Measurements from ENCODE around the gene CHST1.

CHST1 gene

DNA sequence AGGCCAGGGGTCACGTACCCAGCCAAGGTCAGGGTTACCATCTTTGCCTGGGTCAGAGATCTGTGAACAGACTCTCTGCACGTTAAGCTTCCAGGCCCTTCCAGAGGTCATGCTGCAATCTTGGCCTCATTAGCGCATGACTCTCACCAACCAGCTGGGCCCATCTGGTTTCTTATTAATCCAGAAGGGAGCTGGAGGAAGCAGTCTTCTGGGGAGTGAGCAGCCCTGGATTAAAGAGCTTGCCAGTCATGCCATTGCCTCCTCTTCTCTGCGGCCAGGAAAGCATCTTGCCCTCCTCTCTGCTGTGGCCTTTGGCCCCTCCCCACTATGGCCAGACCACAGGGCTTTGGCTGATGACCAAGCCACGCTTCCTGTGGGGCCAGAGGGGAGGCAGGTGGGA is 57.4 kb downstream of the CHST1 start:
- no peak for DNase-seq (ENCODE audit: low read depth in 3 of 3)

DNA sequence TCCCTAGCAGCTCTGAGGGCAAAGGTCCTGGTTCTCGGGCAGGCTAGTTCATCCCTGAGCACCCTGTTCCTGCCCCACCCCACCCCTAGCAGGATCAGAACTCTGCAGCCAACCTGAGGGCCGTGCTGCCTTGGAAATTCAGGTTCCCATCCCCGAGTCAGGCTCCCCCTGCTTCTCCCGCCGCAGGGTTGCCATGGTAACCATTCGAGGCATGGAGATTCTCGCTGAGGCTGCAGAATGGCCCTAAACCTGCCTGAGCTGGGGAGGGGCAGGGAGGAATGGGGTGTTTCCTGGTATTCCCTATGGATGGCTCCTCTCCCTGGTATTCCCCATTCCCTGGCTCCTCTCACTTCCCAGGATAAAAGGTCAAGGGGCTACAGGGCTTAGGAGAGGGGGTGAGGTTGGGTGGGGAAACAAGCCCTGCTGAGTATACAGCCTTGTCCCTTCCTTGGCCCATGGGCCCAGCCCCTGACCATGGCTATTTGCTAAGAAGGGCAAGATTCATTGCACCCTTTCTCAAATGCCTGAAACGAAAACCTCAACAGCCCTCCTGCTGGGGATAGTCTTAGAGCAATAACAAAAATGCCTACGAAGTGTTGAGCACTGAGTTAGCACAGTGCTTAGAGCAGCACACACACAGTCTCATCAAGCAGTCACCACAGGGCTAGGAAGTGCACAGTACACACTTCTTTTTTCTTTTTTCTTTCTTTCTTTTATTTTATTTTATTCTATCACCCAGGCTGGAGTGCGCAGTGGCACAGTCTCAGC is 58.7 kb downstream of the CHST1 start:
- no peak for DNase-seq (ENCODE audit: low read depth in 3 of 3)

DNA sequence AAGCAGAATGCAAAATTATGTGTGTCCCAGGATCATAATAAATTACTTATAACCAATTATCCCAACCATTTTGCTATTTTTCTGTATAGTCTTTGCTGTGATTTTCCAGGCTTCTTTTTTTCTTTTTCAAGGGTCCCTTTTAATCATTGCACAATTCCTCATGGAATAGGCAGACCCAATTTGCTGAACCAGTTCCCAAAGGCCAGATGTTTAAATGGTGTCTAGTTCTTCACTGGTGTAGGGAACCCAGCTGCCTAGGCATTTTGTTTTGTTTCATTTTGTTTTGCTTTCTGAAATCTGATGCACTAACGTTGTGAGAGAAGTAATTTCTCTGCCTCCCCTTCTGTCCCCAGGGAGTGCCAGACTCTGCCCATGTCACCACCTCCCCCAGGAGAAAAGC is 60.4 kb downstream of the CHST1 start:
- no peak for DNase-seq (ENCODE audit: low read depth in 3 of 3)

DNA sequence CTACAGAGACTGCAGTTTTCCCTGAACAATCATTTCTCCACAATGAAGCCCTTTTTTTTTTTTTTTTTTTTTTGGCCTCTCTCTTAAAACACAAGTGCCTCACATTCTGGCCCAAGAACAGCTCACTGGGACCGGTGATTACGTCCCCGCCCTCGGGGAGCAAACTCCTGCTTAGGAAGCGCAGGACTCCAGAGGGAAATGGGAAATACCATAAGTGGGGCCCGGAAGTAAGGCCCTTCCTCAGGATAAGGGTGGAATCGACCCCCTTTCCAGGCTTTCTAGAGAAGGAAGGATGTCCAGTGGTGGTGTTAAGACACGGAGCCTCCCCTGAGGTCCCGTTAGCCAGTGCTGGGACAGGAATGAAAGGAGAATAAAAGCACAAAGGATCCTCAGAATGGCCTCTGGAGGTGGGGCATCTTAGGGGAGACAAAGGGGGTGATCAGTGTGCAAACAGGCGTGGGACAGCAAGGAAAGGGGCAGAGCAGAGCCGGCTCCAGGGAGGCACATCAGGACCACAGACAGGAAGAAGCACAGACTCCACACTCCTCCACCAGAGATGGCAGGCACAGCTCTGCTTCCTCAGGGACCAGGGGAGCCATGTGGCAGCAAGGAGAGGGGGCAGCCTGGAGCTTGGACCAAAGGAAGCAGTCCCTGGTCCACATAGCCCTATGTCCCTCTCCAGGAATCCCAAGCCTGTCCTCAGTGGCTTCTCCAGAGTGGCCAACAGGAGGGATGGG is 61.3 kb downstream of the CHST1 start:
- no peak for DNase-seq (ENCODE audit: low read depth in 3 of 3)

DNA sequence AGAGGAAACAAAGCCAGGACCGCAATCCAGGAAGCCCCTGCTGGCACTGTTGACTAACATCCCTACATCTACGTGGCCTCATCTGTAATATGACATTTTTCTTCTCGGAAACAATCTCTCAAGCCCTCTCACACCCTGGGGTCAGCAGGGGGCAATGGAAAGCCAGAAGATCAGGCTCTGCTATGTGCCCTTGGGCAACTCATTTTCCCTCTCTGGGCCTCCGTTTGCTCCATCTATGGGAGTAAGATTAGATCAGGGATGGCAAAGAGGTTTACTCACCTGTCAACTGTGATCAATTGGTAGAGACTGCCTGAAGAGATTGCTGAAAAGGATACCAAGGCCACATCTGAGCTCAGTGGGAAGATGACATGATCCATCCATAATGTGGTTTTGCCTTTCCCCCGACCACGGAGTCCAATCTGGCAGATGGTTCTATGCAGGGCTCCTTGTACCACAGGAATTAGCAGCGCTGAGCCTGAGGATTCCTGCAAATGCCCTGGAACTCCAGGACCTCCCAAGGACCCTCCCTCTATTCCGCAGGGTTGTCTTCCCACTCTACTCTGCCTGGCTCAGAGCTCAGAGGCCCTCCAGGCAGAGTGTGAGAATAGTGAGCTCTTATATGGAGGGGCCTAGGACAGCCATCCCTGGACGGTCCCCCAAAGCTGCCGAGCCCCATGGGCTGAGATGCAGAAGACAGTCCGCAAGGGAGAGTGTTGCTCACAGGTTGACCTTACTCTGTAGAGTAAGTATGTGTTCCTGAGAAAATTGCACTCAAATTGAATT is 66.1 kb downstream of the CHST1 start:
- DNase-seq (ENCODE audit: low read depth in 3 of 3) = no peak

Data from stimulated activated CD4-positive, alpha-beta T cell treated with anti-CD3 and anti-CD28 coated beads, TNF-alpha, amount 100 ng/mL, for 48 hours (primary cell).